Activated CD4-positive, alpha-beta T cell treated with anti-CD3 and anti-CD28 coated beads, Interleukin-2, Interleukin-4, amounts not matched to agents 100 ng/mL and 50 ng/mL, durations not matched to agents 16 hours and 8 hours (primary cell): ENCODE measurements around the gene PSMB11.

Source experiments
- DNase-seq: peaks from one replicate; pipeline ENCODE4 v3.0.0-alpha.2; 2020; ENCODE audit warnings: low spot score

The PSMB11 gene

DNA sequence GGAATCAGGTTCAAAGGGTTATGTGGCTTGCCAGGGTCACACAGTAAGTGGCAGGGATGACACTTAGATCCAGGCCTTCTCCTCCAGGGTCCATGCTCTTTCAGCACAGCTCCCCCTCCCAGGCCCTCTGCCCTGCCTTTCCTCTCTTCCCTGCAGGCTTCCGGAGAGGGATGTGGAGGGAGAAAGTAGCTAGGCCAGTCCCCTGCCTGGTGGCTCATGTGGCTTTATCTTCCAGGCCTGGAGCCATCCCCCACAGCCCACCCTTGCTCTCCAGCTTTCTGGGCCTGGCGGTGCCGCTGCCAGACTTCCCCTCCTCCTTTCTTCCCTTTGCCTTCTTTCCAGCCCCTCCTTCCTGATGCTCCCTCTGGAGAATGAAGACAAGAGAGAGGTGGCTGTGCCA lies 1.7 kb downstream of the PSMB11 start:
- DNase-seq: no peak

DNA sequence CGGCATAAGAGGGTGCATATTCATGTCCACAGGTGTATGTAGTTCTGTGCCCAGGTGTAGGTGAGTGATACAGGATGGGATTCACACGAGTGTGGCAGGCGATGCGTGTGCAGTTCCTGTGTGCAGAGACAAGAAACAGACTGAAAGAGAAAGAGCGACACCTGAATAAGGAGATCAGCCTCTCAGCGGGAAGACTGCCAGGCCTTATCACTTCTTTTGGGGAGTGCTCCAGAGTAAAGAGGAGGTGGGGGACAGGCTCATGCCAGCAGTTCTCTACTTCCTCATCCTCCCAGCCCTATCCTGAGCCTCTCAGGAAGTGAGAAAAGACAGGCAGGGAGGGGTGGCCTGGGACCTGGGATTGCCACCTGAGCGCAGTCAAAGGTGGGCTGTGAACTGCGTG lies 2.8 kb downstream of the PSMB11 start:
- no peak for DNase-seq

DNA sequence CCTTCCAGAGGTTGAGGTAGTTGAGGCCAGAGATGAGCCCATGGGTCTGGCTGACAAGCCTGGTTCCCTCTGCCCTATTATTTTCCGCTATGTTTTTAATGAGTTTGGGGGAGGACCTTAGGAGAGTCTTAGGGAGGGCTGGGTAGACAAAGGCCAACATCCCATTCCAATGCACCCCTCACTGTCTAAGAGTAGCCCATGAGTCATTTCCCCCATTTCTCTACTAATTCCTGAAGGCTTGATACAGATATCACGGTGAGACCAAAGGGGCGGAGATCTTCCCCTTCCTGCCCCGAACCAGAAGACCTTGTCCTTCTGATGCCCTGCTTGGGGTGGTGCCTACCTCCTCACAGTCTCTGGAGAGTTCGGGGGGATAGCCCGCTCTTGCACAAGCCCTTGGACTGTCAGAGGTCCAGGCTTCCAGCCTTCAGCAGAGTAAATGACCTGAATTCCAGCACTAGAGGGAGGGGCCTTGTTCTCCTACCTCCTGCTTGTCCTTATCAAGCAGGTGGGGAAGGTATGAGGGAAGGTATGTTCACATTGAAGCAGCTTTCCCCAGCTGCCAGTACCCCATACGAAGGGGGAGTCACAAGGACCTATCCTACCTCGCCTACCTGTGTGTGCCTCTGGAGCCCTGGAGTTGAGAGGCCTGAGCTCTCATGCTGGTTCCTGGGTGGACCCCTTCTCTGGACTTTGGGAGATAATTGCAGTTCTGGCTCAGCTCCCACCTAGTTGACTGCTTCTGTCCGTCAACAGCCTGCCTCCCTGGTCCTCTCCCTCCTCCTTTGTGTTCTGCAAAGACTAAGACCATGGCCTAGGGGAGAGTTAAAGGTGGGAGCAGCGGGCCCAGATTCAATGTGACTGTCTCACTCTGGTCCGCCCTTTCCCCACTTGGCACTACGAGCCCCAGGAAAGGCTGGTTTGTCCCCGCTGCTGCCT lies 3.7 kb downstream of the PSMB11 start:
- no peak for DNase-seq

DNA sequence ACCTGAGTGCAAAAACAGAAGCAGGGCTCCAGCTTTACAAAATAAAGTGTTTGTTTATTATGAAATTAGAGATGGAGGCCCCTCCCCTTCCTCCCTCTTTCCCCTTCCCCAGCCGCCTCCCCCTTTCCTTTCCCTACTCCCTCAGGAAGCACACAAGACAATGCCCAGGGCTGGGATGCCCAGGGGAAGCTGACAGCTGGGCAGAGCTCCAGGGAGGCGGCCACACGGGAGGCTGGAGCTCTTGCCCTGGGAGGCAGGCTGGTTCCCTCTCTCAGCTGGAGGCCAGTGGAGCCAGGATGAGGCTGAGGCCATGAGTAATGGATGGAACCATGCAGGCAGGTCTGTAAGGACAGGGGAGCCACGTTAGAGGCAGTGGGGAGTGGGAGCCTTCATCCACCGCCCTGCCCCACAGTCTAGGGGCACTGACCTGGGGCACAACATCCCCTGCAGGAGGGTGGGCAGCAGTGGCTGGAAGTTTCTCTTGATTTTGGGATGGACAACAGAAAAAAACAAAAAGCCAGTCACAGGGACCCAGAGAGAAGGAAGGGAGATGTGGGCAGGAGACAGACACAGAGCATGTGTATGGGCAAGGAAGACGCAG lies 5.1 kb downstream of the PSMB11 start:
- DNase-seq: no peak

DNA sequence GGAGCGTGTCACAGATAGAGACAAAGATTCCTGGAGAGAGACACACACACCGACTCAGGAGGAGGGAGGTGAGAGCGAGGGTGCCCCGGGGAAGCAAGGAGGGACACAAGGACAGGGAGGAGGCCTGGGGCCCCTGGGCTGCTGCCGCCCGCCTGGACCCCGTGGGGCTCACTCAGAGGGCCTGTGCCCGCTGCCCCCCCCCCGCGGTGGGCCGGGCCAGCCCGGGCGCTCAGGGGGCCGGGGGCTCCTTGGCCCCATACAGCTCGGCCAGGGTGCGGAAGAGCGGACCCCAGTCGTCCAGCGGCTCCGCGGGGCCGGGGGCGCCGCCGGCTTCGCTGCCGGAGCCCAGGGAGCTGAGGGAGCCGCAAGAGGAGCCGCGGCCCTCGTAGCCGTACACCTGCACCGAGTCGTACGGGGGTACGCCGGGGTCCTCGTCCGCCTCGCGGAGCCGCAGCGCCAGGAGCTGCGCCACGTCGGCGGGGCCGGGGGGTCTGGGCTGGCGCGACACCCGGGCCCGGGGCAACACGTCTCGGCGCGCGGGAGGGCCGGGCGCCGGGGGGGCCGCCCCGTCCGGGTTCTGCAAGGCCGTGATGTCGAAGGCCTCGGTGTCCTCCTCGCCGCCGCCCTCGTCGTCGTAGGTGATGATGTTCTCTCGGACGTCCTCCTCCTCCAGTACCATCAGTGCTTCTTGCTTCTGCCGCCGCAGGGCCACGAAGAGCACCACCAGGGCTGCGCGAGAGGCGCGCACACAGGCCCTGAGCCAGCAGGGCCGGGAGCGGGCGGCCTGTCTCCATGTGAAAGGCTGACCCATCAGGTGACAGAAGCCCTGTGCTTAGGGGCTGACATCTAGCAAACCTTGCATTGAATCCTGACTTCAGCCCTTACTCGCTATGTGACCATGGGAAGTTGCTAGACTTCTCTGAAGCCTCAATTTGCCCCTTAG lies 6.0 kb downstream of the PSMB11 start:
- no peak for DNase-seq

DNA sequence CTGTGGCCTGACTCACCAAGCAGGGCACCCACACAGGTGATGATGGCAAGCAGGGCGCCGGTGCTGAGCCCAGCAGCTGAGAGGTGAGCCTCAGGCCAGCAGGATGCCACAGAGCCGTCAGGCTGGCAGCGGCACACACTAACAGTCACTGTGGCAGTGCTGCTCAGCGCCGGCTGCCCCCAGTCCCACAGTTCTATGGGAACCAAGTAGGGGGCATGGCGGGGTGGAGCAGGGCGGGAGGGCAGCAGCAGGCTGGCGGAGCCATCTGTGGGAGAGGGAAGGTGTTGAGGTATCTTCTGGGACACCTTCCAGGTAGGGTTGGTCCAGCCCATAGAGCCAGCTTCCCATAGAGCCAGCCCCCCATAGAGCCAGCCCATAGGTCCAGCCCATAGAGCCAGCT lies 7.0 kb downstream of the PSMB11 start:
- DNase-seq: no peak

DNA sequence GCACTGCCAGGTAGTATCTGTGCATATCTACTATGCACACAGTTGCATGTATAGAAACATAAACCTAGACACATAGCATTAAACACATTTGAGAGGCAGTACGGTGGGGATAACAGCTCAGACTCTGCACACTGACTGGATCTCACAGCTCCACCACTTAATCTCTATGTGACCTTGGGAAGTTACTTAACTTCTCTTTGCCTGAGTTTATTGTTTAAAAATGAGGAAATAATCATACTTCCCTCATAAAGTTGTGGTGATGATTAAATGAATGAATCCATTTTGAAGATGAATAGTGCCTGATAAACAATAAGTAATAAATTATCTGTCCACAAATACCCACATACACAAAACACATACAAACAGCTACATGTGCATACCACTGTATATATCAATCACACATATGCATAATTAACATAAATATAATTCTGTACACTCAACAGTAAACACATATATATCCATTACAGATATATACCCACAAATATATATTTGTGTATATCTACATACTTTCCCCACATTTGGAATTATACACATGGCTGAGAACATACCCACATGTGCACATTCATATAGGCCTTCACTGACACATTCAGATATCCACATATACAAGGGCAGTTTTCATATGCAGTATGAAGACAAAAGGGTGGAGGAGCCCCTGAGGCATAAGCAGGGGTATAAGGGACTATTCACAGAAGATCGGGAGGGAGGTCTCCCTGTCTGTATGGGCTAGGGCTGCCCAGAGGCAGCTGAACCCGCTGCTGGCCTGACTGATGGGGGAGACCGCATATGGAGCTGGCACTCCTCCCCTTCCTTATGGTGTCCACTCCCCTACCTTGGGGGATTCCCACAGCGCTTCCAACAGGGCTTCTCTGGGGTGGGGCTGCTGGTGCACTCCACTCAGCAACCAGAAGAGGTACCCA lies 9.4 kb downstream of the PSMB11 start:
- DNase-seq: no peak

DNA sequence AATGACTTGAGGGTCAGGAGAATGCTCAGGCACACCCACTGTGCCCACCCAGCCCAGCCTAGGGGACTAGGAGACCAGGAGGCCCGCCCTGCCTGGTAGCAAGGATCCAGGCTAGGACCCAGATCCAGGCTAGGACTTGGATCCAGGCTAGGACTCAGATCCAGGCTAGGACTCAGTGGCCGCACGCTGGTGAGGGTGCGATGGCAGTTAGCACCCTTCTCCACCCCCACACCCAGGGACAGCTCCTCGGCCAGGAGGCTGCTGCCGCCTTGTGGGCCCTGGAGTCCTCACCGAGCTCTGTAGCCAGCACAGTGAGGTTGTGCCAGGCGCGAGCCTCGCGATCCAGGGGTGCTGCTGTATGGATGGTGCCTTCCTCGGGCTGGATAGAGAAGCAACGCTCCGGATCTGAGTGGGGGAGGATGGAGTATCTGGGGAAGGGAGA lies 10.2 kb downstream of the PSMB11 start:
- DNase-seq: no peak

DNA sequence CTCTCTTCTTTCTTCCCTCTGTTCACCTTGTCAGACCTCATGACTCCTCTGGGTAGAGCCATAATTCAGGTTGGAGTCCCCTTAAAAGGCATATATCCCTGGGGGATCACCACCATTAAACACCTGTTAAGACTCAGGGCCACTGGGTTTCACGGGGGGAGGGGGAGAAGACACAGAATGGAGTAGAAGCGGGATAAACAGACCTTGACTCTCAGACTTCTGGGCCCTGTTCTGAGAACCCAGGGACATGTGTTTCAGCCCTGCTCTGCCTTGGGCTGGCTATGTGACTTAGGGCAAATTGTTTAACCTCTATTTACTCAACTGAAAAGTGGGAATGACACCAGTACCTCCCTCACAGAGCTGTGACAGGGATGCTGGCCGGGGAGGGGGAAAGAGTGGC lies 10.7 kb downstream of the PSMB11 start:
- DNase-seq: no peak

DNA sequence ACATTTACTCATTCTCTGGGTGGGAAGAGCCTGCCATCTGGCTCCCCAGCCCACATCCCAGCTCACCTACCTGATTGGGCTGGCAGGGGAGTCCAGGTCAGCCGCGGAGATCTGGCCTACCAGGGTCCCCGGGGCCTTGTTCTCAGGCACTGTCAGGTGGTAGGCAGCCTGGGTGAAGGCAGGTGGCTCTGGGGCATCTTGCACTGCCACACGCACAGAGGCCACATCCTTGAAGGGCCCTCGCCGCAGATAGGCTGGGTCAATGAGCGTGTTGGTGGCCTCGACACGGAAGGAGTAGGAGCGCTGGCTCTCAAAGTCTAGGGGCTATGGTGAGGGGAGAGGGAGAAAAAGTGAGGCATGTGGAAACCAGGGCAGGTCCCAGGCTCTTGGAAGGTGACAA lies 11.4 kb downstream of the PSMB11 start:
- no peak for DNase-seq

DNA sequence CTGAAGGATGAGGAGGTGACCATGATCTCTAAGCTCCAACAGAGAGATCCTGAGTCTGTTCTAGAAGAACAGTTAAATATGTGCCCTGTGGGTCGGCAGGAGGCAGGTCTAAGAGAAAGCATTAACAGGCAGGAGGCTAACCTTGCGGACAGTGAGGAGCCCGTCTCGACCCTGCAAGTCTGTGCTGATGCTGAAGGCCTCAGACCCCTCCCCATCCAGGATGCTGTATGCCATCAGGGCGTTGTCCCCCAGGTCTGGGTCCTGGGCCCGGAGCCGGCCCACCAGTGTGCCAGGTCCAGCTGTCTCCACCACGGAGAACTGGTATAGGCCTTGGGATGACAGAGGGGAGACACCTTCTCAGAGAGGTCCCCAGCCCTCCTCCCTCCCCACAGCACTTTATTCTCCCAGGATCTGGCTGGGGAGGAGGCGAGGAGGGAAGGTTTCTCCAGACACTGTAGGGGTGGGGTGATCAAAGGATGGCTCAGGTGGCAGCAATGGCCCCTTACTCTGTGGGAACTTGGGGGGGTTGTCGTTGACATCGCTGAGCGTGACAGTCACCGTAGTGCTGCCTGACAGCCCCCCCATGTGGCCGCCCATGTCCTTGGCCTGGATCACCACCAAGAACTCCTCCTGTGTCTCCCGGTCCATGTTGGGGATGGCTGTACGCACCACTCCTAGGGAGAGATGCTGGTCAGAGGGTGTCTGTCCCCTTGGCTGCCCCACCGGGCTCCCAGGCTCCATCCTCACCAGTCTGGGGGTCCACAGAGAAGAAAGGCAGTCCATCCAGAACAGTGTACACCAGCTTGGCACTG lies 12.2 kb downstream of the PSMB11 start:
- DNase-seq: no peak

DNA sequence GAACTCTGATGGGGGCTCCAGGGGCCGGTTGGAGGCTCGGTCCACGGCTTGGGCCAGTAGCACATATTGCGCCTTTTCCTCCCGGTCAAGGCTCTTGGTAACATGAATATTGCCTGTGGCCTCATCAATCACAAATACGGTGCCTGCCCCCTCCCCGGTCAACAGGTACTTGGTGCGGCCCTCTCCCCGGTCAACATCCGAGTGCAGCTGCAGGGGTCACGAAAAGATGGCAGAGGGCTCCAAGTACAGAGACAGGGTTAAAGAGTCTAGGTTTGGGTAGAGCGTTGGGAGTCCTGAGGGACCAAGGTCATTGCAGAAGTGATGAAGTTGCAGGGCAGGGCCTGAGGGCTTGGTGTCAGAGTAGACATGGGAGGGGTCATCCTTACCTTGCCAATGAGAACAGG lies 13.1 kb downstream of the PSMB11 start:
- no peak for DNase-seq

DNA sequence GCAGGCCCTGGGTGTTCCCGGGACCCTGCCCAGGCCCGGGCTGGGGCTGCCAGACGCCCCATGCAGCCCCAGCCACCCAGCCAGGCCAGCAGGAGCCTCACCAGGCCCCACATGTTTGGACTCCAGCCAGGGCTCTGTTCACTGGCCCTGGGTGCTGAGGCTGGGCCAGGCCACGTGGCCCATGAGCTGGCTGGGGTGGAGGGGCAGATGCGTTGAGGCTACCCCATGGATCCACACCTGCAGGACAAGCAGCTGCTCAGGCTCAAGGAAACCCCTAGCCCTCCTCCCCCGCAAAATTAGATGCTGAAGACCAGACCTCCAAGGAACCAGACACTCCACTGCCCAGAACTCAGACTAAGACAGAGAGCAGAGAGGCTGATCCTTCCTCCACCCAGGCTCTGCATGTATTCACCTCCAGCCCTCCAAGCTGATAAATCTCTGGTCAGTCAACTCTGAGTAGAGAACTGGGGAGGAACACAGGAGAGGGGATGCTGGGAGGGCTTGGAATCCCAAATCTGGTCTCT lies 13.7 kb downstream of the PSMB11 start:
- no peak for DNase-seq

DNA sequence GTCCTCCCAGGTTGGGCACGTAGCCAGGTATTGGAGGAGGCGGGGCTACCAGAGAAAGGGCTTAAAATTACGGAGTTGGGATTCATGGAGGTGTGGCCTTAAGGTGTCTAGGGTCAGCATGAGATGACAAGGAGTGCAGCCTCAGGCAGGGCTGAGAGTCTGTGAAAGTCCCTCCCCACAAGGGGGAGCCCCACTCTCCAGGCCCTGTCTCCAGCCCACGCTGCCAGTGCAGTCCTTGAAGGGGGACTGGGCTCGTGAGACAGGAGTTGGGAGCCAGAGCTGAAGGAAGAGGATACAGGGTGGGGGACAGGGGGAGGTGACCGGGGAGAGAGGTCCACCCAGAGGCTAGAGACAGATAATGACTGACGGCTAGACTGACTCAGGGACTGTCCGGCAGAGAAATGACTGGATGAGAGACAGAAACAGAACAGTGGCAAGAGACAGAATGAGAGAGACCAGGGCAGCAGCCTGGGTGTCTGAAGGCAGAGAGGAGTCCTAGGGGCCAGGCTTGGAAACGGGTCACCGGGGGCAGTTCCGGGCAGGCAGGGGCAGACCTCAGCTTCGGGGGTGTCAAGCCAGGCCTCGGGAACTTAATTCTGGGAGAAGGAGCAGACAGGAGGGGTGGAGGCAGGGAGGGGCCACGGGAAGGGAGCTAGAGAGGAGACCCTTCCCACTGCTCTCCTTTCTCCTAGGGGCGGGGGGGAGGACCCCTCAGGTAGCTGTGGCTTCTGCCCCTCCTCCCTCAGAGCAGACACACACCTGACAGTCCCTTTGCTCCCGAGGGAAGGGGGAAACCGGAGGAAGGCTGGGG lies 14.3 kb downstream of the PSMB11 start:
- peak; percentile 69 for DNase-seq

DNA sequence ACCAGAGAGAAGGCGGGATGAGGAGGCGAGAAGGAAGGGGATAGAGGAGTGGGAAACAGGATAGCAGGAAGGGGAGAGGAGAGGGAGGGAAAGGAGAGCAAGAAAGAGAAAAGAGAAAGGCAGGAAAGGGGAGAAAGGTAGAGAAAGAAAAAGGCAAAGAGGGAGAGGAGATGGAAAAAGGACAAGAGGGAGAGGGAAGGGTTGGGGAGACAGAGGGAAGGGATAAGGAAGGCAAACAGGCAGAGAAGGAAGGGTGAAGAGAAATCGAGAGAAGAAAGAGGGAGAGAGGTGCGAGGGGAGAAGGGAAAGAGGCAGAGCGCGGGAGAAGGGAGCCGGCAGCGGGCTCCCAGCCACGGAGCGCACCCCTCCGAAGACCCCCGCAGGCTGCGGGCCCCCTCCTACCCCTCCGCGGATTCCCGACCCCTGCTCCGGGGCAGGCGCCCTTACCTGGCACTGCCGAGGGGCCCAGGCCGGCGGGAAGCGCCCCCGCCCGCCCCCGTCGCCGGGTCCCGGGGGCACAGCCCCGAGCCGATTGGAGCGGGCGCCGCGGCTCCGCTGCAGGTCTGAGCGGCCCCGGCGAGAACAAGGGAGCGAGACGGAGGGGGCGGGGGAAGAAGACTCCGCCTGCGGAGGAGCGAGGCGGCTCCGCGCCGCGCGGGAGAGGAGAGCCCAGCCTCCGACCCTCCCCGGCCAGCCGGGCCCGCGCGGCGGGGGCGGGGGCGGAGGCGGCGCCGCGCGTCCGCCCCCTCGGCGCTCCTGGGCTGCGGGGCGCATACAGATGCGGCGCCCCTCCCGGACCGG lies 15.1 kb downstream of the PSMB11 start, which contains the start of gene CDH24:
Gene CDH24 (minus strand): TSS at position 565 of the 801 bp plus-strand sequence. CDS start 1,787 bp downstream, outside the sequence.
- peak; percentile 57 for DNase-seq

DNA sequence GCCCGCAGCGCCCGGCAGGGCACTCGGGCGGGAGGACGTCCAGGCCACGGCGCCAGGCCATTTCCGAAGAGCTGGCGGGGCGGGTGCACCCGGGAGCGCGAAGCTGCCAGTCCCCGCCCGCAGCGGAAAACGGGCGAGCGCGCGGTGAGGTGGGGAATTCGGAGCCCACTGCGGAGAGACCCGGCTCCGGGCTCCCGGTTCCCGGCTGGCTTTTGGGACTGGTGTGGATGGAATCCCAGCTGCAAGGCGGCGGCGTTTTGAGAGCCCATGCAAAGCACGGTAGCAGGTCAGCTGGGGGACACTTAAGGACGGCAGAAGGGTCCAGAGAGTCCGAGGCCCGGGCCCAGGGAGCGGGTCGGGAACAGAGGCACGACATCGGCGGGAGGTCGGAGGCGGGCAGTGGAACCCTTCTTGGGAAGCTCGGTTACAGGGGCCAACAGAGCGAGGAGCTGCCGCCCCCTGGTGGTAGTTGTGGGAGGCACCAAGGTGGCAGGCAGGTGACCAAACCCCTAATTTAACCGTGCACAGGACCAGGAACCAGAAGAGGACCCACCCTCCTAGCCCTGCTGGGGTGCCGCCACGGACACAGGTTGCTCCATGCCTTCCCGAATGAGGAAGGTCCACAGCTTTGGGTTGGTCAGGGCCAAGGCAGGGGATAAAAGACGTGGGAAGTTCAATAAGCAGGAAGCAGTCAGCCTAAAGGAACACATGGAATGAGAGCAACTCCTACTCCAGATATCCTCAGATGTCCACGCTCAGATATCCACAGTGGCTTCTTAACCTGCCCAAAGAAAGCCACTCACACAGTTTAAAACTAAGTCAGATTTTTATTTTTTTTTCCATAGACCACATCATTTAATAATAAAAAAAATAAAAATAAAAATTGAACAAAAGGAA lies 16.0 kb downstream of the PSMB11 start:
- peak; percentile 88 for DNase-seq
